Panc1 (cell line): ENCODE data around the gene CPLANE2.
"Not testable (repeated sequence)": the region's sequence is repeated elsewhere in the genome, so short reads cannot be mapped to it uniquely, and the experiment has no call there.

Experiments used
- POLR2AphosphoS5 ChIP-seq: IDR thresholded peaks from 2 replicates; pipeline ENCODE4 v1.6.1; 2012; ENCODE audit warnings: mild to moderate bottlenecking, low read depth, low read length, moderate library complexity
- SIN3A ChIP-seq: IDR thresholded peaks from 2 replicates; pipeline ENCODE4 v1.6.1; 2012; ENCODE audit warnings: low read depth, mild to moderate bottlenecking, low read length, moderate library complexity, borderline replicate concordance; ENCODE audit not compliant: insufficient read depth
- TCF7L2 ChIP-seq: IDR thresholded peaks from 2 replicates; pipeline ENCODE4 v1.6.1; 2011; ENCODE audit warnings: mild to moderate bottlenecking, low read depth, low read length, inconsistent platforms
- TF ChIP-seq, protein P1 (sequence below): fragments of 450-650 bp; IDR thresholded peaks from 2 replicates; pipeline ENCODE4 v1.5.1; 2017; ENCODE audit warnings: mild to moderate bottlenecking
- TF ChIP-seq, protein P2 (sequence below), 2 experiments: IDR thresholded peaks; 2 replicates each; pipeline ENCODE4 v1.6.1; 2011 to 2012; ENCODE audit warnings: low read depth in 2 of 2, control low read depth in 1 of 2, low read length in 1 of 2, mild to moderate bottlenecking in 1 of 2, moderate library complexity in 1 of 2; ENCODE audit not compliant: insufficient read depth in 1 of 2

DNA sequence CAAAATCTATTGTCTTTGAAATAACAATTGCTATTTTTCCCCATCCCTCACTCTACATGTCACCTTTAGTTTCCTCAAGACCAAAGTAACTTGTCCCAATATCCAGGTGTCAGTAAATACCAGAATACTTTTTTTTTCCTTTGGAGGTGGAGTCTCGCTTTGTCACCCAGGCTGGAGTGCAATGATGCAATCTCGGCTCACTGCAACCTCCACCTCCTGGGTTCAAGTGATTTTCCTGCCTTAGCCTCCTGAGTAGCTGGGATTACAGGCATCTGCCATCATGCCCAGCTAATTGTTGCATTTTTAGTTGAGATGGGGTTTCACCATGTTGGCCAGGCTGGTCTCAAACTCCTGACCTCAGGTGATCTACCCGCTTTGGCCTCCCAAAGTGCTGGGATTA, 20.6 kb upstream of the CPLANE2 start:
- TF ChIP-seq, protein P1, sequence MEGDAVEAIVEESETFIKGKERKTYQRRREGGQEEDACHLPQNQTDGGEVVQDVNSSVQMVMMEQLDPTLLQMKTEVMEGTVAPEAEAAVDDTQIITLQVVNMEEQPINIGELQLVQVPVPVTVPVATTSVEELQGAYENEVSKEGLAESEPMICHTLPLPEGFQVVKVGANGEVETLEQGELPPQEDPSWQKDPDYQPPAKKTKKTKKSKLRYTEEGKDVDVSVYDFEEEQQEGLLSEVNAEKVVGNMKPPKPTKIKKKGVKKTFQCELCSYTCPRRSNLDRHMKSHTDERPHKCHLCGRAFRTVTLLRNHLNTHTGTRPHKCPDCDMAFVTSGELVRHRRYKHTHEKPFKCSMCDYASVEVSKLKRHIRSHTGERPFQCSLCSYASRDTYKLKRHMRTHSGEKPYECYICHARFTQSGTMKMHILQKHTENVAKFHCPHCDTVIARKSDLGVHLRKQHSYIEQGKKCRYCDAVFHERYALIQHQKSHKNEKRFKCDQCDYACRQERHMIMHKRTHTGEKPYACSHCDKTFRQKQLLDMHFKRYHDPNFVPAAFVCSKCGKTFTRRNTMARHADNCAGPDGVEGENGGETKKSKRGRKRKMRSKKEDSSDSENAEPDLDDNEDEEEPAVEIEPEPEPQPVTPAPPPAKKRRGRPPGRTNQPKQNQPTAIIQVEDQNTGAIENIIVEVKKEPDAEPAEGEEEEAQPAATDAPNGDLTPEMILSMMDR: not testable (repeated sequence)
- not testable (repeated sequence) for TF ChIP-seq SIN3A, POLR2AphosphoS5, TCF7L2
- TF ChIP-seq, protein P2, sequence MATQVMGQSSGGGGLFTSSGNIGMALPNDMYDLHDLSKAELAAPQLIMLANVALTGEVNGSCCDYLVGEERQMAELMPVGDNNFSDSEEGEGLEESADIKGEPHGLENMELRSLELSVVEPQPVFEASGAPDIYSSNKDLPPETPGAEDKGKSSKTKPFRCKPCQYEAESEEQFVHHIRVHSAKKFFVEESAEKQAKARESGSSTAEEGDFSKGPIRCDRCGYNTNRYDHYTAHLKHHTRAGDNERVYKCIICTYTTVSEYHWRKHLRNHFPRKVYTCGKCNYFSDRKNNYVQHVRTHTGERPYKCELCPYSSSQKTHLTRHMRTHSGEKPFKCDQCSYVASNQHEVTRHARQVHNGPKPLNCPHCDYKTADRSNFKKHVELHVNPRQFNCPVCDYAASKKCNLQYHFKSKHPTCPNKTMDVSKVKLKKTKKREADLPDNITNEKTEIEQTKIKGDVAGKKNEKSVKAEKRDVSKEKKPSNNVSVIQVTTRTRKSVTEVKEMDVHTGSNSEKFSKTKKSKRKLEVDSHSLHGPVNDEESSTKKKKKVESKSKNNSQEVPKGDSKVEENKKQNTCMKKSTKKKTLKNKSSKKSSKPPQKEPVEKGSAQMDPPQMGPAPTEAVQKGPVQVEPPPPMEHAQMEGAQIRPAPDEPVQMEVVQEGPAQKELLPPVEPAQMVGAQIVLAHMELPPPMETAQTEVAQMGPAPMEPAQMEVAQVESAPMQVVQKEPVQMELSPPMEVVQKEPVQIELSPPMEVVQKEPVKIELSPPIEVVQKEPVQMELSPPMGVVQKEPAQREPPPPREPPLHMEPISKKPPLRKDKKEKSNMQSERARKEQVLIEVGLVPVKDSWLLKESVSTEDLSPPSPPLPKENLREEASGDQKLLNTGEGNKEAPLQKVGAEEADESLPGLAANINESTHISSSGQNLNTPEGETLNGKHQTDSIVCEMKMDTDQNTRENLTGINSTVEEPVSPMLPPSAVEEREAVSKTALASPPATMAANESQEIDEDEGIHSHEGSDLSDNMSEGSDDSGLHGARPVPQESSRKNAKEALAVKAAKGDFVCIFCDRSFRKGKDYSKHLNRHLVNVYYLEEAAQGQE (IDR thresholded peaks at IDR 0.05; ENCODE audit: insufficient read depth in 1 of 2, low read depth in 2 of 2, low read length in 1 of 2): not testable (repeated sequence)
